GM12891 (cell line): Measurements from ENCODE around the gene ALG9.

Experiments
- POLR2A ChIP-seq: IDR thresholded peaks from 2 replicates; pipeline ENCODE4 v1.6.1; 2011; ENCODE audit warnings: low read depth, low read length, control low read depth
- POLR2AphosphoS5 ChIP-seq: IDR thresholded peaks from 2 replicates; pipeline ENCODE4 v1.6.1; 2011; ENCODE audit warnings: low read depth, low read length, control low read depth
- TAF1 ChIP-seq: IDR thresholded peaks from 2 replicates; pipeline ENCODE4 v1.6.1; 2011; ENCODE audit warnings: low read depth, low read length, control low read depth

DNA sequence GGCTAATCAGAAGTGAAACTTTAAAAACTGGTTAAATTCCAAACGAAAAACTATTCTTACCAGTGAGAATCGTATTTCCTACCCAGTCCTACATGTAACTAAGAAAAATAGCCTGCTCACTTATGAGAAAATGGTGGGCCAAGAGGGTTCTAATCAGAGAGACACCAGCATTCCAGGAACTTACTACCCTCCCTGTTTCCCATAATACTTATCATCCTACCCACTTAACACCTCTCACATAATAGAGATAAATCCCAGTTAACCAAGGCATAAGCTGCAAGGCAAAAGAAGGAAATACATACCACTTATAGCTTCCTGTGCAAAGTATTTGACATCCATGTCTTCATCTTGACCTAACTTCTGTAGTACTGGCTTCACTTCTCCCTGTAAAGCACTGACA is 129.6 kb downstream of the ALG9 start:
- TF ChIP-seq TAF1 (no peak), POLR2AphosphoS5 (no peak), POLR2A (no peak)
